Adrenal gland (tissue), 12 donors: Measurements from ENCODE around the gene TLL1. TPM values are rescaled to one million over a fixed set of nuclear protein-coding genes. Genes with fewer than 3 reads are reported as not detected.

Experiments used
- DNase-seq, 7 donors: peaks; one replicate each; pipeline ENCODE4 v3.0.0-alpha.2; 2019 to 2020
- H3K27ac ChIP-seq, 5 donors: fragments of 200-600 bp; sonication (generic) in 4 of 5; 1 replicate in 3 of 5; 2 replicates in 2 of 5; pipeline versions ENCODE4 v1.5.1 to v1.8.0; 2016 to 2020; ENCODE audit warnings: mild to moderate bottlenecking in 1 of 5
- H3K27me3 ChIP-seq: fragments of 200-600 bp; 2 replicates; pipeline ENCODE4 v1.8.0; 2021
- H3K36me3 ChIP-seq, 2 donors: fragments of 200-600 bp; replicated peaks in 1 of 2; 1 replicate in 1 of 2; 2 replicates in 1 of 2; pipeline versions ENCODE4 v1.5.1 to v1.8.0; 2018 to 2022
- H3K4me1 ChIP-seq, 2 donors: fragments of 200-600 bp; replicated peaks in 1 of 2; 1 replicate in 1 of 2; 2 replicates in 1 of 2; pipeline versions ENCODE4 v1.5.1 to v1.8.0; 2018 to 2021
- H3K4me3 ChIP-seq, 4 donors: fragments of 200-600 bp; sonication (generic) in 3 of 4; one replicate each; pipeline ENCODE4 v1.5.1; 2016 to 2018
- H3K9me3 ChIP-seq, 3 donors: fragments of 200-600 bp; sonication (generic) in 1 of 3; replicated peaks in 1 of 3; 1 replicate in 2 of 3; 2 replicates in 1 of 3; pipeline versions ENCODE4 v1.5.1 to v1.8.0; 2016 to 2021
- POLR2A ChIP-seq, 2 donors: fragments of 450-650 bp; IDR thresholded peaks; one replicate each; pipeline ENCODE4 v1.6.1; 2017; ENCODE audit warnings: antibody characterized with exemption in 2 of 2, mild to moderate bottlenecking in 2 of 2, moderate library complexity in 1 of 2
- WGBS, 4 donors: extraction: QIAGEN DNeasy Blood & Tissue Kit in 2 of 4; methylation state at CpG; one replicate each; pipeline versions ENCODE4 v1.1.5 to v1.1.7; 2013 to 2017; 5-methylcytosine and 5-hydroxymethylcytosine counted together
- intact Hi-C, 2 donors: fragments of 100-400 bp; cut with DNase I; formaldehyde crosslinking; loops; one replicate each; pipeline versions ENCODE4 v1.14.1 to v1.15.0; 2022 to 2023
- polyA plus RNA-seq, 3 donors: library from polyadenylated mRNA; stranded (reverse); fragments of 200-250 nt in 2 of 3; fragments of 350-450 nt in 1 of 3; fragmentation: Illumina TruSeq in 1 of 3; extraction: RNeasy Lipid Tissue Mini Kit (QIAGEN cat#74804) in 1 of 3; gene quantifications; one replicate each; pipeline ENCODE4 v1.2.3, GENCODE V29; 2013 to 2014
- total RNA-seq, 9 donors: library from RNA; depleted of rRNA in 4 of 9; stranded (reverse); fragments of >200 nt in 4 of 9; fragments of 120-200 nt in 1 of 9; fragmentation: NEBNext Ultra II Directional in 1 of 9; extraction: Animal tissue kit (Norgen Biotek cat#: 25700) in 1 of 9; gene quantifications; one replicate each; pipeline versions ENCODE4 v1.1.0 to v1.2.4, GENCODE V29; 2013 to 2023
- TF ChIP-seq, protein P1 (sequence below), 6 experiments: fragments of 450-650 bp in 4 of 6; fragments of 200-600 bp in 2 of 6; sonication (generic) in 1 of 6; IDR thresholded peaks; 1 replicate in 5 of 6; 2 replicates in 1 of 6; pipeline versions ENCODE4 v1.5.1 to v1.8.0; 2016 to 2021; ENCODE audit warnings: antibody characterized with exemption in 6 of 6, mild to moderate bottlenecking in 2 of 6, moderate library complexity in 1 of 6
- donor health status: healthy with polysubstance abuse.
- donor health status: Bipolar disorder and iron deficiency.
- donor health status: DM: yes; HTN: yes; CAD: no.
- donor health status: DM: no; HTN: no; CAD: no.
- donor health status: DM: no; HTN: no; CAD: no.
- donor health status: DM: yes; HTN: yes; CAD: no.

The TLL1 gene
- total and polyA plus RNA-seq, 12 donors: 1.00 to 12.7 (median 2.1) TPM

GRCh38 chr4:166078383-166078782 lies 205.3 kb downstream of the TLL1 start:
- intact Hi-C loops: no loop called here
- 74 to 84% (median 83%) methylated on average over 3 of the region's 3 CpGs for WGBS, 4 donors
- no peak for DNase-seq

DNA sequence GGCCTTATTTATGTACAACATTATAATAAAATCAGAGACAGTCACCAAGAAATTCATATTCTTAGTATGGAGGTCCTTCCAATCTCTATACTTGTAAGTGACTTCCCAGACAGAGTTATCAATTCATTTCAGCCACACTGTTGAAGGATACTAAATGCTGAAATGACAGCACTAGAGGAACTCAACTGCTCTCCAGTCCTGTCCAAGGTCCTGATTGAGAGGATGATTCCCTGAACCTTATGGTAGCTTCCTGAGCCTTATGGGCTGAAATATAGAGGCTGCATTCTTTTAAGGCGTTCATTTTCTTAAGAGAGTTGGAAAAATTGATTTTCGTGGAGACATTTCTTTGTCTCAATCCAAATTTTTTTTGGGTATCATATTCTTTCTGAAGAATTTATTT lies 205.9 kb downstream of the TLL1 start:
- intact Hi-C loops: no loop called here
- 69 to 84% (median 80%) methylated on average over 2 of the region's 2 CpGs for WGBS, 4 donors
- no peak for TF ChIP-seq POLR2A (IDR thresholded peaks at IDR 0.05)
- TF ChIP-seq, protein P1, sequence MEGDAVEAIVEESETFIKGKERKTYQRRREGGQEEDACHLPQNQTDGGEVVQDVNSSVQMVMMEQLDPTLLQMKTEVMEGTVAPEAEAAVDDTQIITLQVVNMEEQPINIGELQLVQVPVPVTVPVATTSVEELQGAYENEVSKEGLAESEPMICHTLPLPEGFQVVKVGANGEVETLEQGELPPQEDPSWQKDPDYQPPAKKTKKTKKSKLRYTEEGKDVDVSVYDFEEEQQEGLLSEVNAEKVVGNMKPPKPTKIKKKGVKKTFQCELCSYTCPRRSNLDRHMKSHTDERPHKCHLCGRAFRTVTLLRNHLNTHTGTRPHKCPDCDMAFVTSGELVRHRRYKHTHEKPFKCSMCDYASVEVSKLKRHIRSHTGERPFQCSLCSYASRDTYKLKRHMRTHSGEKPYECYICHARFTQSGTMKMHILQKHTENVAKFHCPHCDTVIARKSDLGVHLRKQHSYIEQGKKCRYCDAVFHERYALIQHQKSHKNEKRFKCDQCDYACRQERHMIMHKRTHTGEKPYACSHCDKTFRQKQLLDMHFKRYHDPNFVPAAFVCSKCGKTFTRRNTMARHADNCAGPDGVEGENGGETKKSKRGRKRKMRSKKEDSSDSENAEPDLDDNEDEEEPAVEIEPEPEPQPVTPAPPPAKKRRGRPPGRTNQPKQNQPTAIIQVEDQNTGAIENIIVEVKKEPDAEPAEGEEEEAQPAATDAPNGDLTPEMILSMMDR (IDR thresholded peaks at IDR 0.05): no peak

More at GRCh38 chr4:166078383-166078782, 205.3 kb downstream of the TLL1 start:
- H3K36me3 ChIP-seq: no peaks in the 10 kb centered on the region
- H3K4me1 ChIP-seq: no peaks in the 10 kb centered on the region
- TF ChIP-seq, protein P1 (IDR thresholded peaks at IDR 0.05): no peak
- TF ChIP-seq POLR2A (IDR thresholded peaks at IDR 0.05): no peak
- H3K9me3 ChIP-seq: no peaks in the 10 kb centered on the region
- no peaks in the 10 kb centered on the region for H3K27me3 ChIP-seq
- no peak overlapping the region for H3K4me3 ChIP-seq
- H3K27ac ChIP-seq: no peak overlapping the region

DNA sequence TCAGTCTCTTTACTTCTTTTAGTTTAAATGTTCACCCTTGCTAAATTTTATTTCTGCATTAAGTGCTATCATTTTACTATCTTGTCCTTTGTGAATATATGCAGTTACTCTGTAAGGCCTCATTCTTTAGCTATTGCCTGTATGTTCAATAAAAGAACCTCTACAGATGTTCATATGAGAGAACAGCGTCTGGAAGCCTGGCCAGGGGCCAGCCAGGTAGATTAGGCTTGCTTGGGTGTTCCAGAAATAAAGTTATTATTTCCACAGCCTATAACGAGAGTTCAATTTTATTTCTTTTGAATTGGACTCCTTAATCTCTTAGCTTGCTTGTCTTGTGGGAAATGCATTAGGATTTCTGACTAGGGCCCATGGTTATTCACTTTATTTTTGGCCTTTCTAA lies 214.5 kb downstream of the TLL1 start:
- Histone ChIP-seq H3K4me3 (no peak overlapping the region), H3K9me3 (peaks cover 0 to 4% (median 0%) of the 10 kb centered on the region in 3 donors), H3K36me3 (no peaks in the 10 kb centered on the region), H3K4me1 (no peaks in the 10 kb centered on the region), H3K27ac (no peak overlapping the region), H3K27me3 (no peaks in the 10 kb centered on the region)
- 62 to 81% (median 73%) methylated on average over 2 of the region's 2 CpGs for WGBS, 4 donors
- TF ChIP-seq, protein P1 (IDR thresholded peaks at IDR 0.05): no peak
- no peak for TF ChIP-seq POLR2A (IDR thresholded peaks at IDR 0.05)
- DNase-seq: no peak
- intact Hi-C loops: loop anchor here in 1 of 2 donors (5.0 kb wide), 1 partner anchor 595 kb away; no protein-coding TSS in a partner anchor

More for the DNA sequence above, 205.9 kb downstream of the TLL1 start:
- no peaks in the 10 kb centered on the region for H3K9me3 ChIP-seq
- no peak for DNase-seq
- no peaks in the 10 kb centered on the region for H3K36me3 ChIP-seq
- no peak overlapping the region for H3K4me3 ChIP-seq
- no peaks in the 10 kb centered on the region for H3K27me3 ChIP-seq
- H3K4me1 ChIP-seq: no peaks in the 10 kb centered on the region
- no peak overlapping the region for H3K27ac ChIP-seq

- intact Hi-C loops: loop anchor here in 1 of 2 donors (5.0 kb wide), 1 partner anchor 596 kb away; no protein-coding TSS in a partner anchor
- H3K27me3 ChIP-seq: no peaks in the 10 kb centered on the region
- H3K36me3 ChIP-seq: no peaks in the 10 kb centered on the region
- DNase-seq: no peak
- 51 to 63% (median 53%) methylated on average over 4 of the region's 4 CpGs for WGBS, 4 donors
- H3K9me3 ChIP-seq: peaks cover 0 to 4% (median 0%) of the 10 kb centered on the region in 3 donors
- H3K4me1 ChIP-seq: no peaks in the 10 kb centered on the region
- H3K4me3 ChIP-seq: no peak overlapping the region
- TF ChIP-seq, protein P1 (IDR thresholded peaks at IDR 0.05): no peak
- TF ChIP-seq POLR2A (IDR thresholded peaks at IDR 0.05): no peak
- no peak overlapping the region for H3K27ac ChIP-seq
Measured at GRCh38 chr4:166088576-166088975, 215.5 kb downstream of the TLL1 start.
